ENCODE results near the gene ELAC1.

Gene ELAC1

GRCh38 chr18:51020536-51020935, 52.7 kb downstream of the ELAC1 start:
- H3K4me1 ChIP-seq: peaks cover 14 to 20% (median 18%) of the 10 kb centered on the region in 10 experiments

GRCh38 chr18:51021226-51021965, 53.6 kb downstream of the ELAC1 start:
- no peak for TF ChIP-seq Cebpa-rat (IDR thresholded peaks at IDR 0.05)
- H3K36me3 ChIP-seq: peaks cover 12 to 51% (median 37%) of the 10 kb centered on the region in 11 experiments; a peak in 20 of 22 replicates

More at GRCh38 chr18:51020536-51020935, 52.7 kb downstream of the ELAC1 start:
- H3K9ac ChIP-seq: no peak overlapping the region
- no peak for TF ChIP-seq Cebpa-rat (IDR thresholded peaks at IDR 0.05)
- H3K4me2 ChIP-seq: no peak overlapping the region
- no peak overlapping the region for H3K4me3 ChIP-seq
- no peaks in the 10 kb centered on the region for H3K27me3 ChIP-seq
- peaks cover 0 to 20% (median 6%) of the 10 kb centered on the region in 11 experiments; a peak in 11 of 22 replicates for H3K9me3 ChIP-seq (replicated peaks in 1 of 11)
- no peak overlapping the region for H3K27ac ChIP-seq
- H3K36me3 ChIP-seq: peaks cover 8 to 48% (median 30%) of the 10 kb centered on the region in 11 experiments; a peak in 19 of 22 replicates
- peaks cover 0 to 40% (median 0%) of the 10 kb centered on the region in 11 experiments; a peak in 4 of 22 replicates for H4K20me1 ChIP-seq

DNA sequence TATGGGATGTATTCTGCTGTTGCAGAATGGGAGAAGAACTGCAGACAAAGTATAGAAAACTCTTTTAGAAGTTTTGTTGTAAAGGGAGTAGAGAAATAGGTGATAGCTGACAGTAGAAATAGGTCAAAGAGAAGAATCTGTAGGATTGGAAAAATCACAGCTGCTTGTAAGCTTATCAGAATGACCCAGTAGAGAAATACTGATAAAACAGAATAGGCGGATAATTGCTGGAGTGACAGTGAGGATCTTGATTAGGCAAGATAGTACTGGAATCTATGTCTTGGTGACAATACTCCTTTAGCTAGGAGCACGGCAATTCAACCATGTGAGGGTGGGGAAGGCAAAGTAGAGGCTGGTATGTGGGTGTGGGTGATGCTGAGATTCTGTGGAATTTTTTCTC, 57.7 kb downstream of the ELAC1 start:
- Histone ChIP-seq H3K36me3 (peaks cover 8 to 56% (median 31%) of the 10 kb centered on the region in 11 experiments; a peak in 19 of 22 replicates), H4K20me1 (peaks cover 0 to 50% (median 2%) of the 10 kb centered on the region in 11 experiments; a peak in 16 of 22 replicates), H3K27ac (no peak overlapping the region), H3K4me2 (peak overlapping the region; percentile 5 to 93 (median 39); a peak in 18 of 22 replicates), H3K4me3 (no peak overlapping the region), H3K4me1 (peaks cover 28 to 55% (median 36%) of the 10 kb centered on the region in 10 experiments), H3K9me3 (replicated peaks in 1 of 11) (peaks cover 0 to 20% (median 8%) of the 10 kb centered on the region in 11 experiments; a peak in 12 of 22 replicates), H3K27me3 (no peaks in the 10 kb centered on the region), H3K9ac (no peak overlapping the region)
- TF ChIP-seq Cebpa-rat (IDR thresholded peaks at IDR 0.05): no peak

More at GRCh38 chr18:51021226-51021965, 53.6 kb downstream of the ELAC1 start:
- peaks cover 0 to 20% (median 8%) of the 10 kb centered on the region in 11 experiments; a peak in 11 of 22 replicates for H3K9me3 ChIP-seq (replicated peaks in 1 of 11)
- no peak overlapping the region for H3K9ac ChIP-seq
- H3K4me1 ChIP-seq: peaks cover 21 to 28% (median 24%) of the 10 kb centered on the region in 10 experiments
- H4K20me1 ChIP-seq: peaks cover 0 to 48% (median 0%) of the 10 kb centered on the region in 11 experiments; a peak in 4 of 22 replicates
- H3K4me2 ChIP-seq: no peak overlapping the region
- no peak overlapping the region for H3K4me3 ChIP-seq
- no peak overlapping the region for H3K27ac ChIP-seq
- H3K27me3 ChIP-seq: no peaks in the 10 kb centered on the region

GRCh38 chr18:51028201-51028805, 60.5 kb downstream of the ELAC1 start:
- Histone ChIP-seq H3K9me3 (replicated peaks in 1 of 11) (peaks cover 0 to 19% (median 8%) of the 10 kb centered on the region in 11 experiments; a peak in 12 of 22 replicates), H3K27me3 (no peaks in the 10 kb centered on the region), H3K36me3 (peaks cover 0 to 54% (median 34%) of the 10 kb centered on the region in 11 experiments; a peak in 17 of 22 replicates), H3K4me1 (peaks cover 43 to 70% (median 51%) of the 10 kb centered on the region in 10 experiments), H3K27ac (no peak overlapping the region), H4K20me1 (peaks cover 28 to 61% (median 29%) of the 10 kb centered on the region in 11 experiments), H3K9ac (peak overlapping the region in 1 of 11 experiments; percentile 99; a peak in 1 of 22 replicates), H3K4me2 (peak overlapping the region; percentile 40 to 97 (median 87); a peak in 20 of 22 replicates), H3K4me3 (no peak overlapping the region)
- TF ChIP-seq Cebpa-rat (IDR thresholded peaks at IDR 0.05): no peak

GRCh38 chr18:51029378-51029693, 61.5 kb downstream of the ELAC1 start:
- peaks cover 1 to 51% (median 31%) of the 10 kb centered on the region in 11 experiments; a peak in 17 of 22 replicates for H3K36me3 ChIP-seq
- peaks cover 44 to 75% (median 53%) of the 10 kb centered on the region in 10 experiments for H3K4me1 ChIP-seq
- no peaks in the 10 kb centered on the region for H3K27me3 ChIP-seq
- H3K4me2 ChIP-seq: peak overlapping the region; percentile 77 to 97 (median 87)
- peak overlapping the region; percentile 98 to 99 (median 99) for H3K9ac ChIP-seq
- H4K20me1 ChIP-seq: peaks cover 35 to 63% (median 39%) of the 10 kb centered on the region in 11 experiments
- peaks cover 0 to 9% (median under 1%) of the 10 kb centered on the region in 11 experiments; a peak in 8 of 22 replicates for H3K9me3 ChIP-seq (replicated peaks in 1 of 11)
- TF ChIP-seq Cebpa-rat (IDR thresholded peaks at IDR 0.05): no peak
- peak overlapping the region; percentile 97 to 100 (median 99) for H3K27ac ChIP-seq
- H3K4me3 ChIP-seq: peak overlapping the region; percentile 75 to 95 (median 88)

DNA sequence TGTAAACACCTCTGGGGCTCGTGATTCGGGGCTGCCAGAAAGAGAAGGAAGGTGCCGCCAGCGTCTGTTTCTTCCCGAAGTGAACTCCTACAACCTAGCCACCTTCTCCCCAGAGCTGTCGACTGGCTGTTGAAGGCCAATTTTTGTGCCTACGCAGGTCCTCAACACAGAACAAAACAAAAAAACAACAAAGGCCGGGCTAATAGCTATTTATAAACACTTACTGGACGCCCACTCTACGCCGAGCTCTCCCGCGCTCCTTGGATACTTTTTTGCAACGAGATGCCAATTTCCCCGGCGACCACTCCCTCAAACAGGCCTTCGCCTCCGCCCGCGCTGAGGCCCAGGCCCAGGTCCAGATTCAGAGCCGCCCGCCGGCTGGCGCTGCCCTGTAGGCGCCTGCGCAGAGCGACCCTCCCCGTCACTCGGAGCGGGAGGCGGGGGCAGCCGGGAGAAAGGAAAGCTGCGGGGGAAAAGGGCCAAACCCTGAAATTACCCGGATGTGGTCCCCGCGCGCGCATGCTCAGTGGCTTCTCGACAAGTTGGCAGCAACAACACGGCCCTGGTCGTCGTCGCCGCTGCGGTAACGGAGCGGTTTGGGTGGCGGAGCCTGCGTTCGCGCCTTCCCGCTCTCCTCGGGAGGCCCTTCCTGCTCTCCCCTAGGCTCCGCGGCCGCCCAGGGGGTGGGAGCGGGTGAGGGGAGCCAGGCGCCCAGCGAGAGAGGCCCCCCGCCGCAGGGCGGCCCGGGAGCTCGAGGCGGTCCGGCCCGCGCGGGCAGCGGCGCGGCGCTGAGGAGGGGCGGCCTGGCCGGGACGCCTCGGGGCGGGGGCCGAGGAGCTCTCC, 62.1 kb downstream of the ELAC1 start, which contains the start of gene SMAD4:
Gene SMAD4, plus strand, starts transcription at position 520 of the 843 bp plus-strand sequence. CDS start 16,834 bp downstream, outside the sequence.
- Histone ChIP-seq H3K9ac (peak within 1 kb of the TSS; percentile 98 to 99 (median 99)), H3K9me3 (replicated peaks in 1 of 11) (peaks cover 0 to 5% (median 0%) of the 10 kb centered on the region in 11 experiments; a peak in 2 of 22 replicates), H3K4me1 (peaks cover 47 to 75% (median 57%) of the 10 kb centered on the region in 10 experiments), H3K36me3 (peaks cover 3 to 49% (median 32%) of the 10 kb centered on the region in 11 experiments; a peak in 17 of 22 replicates), H3K27me3 (no peaks in the 10 kb centered on the region), H3K27ac (peak within 1 kb of the TSS; percentile 97 to 100 (median 99)), H3K4me3 (peak within 1 kb of the TSS; percentile 75 to 95 (median 88)), H4K20me1 (peaks cover 41 to 63% (median 45%) of the 10 kb centered on the region in 11 experiments), H3K4me2 (peak within 1 kb of the TSS; percentile 77 to 97 (median 87))
- no peak for TF ChIP-seq Cebpa-rat (IDR thresholded peaks at IDR 0.05)

GRCh38 chr18:51030537-51031258, 62.9 kb downstream of the ELAC1 start:
- Histone ChIP-seq H3K27ac (peak overlapping the region; percentile 97 to 100 (median 99)), H3K27me3 (no peaks in the 10 kb centered on the region), H3K4me3 (peak overlapping the region; percentile 75 to 95 (median 88)), H3K9me3 (replicated peaks in 1 of 11) (peaks cover 0 to 3% (median 0%) of the 10 kb centered on the region in 11 experiments; a peak in 1 of 22 replicates), H3K36me3 (peaks cover 3 to 54% (median 34%) of the 10 kb centered on the region in 11 experiments; a peak in 18 of 22 replicates), H3K9ac (peak overlapping the region; percentile 98 to 99 (median 99)), H4K20me1 (peaks cover 49 to 63% (median 52%) of the 10 kb centered on the region in 11 experiments), H3K4me2 (peak overlapping the region; percentile 77 to 97 (median 87)), H3K4me1 (peaks cover 40 to 75% (median 56%) of the 10 kb centered on the region in 10 experiments)
- TF ChIP-seq Cebpa-rat (IDR thresholded peaks at IDR 0.05): no peak

Measured in BLaER1 treated with 17β-estradiol and CSF1 and Interleukin-3, amounts not matched to agents 10 nM and 100 nM (cell line).